K562 (cell line): ENCODE data around the gene SCUBE1. TPM values are rescaled to one million over a fixed set of nuclear protein-coding genes. Genes with fewer than 3 reads are reported as not detected.

Experiments
- ATAC-seq: fragments of 200-7000 bp; cut with Tn5 transposase; 3 replicates; pipeline ENCODE4 v1.9.1; 2020; ENCODE audit warnings: moderate library complexity
- BruUV-seq: library from RNA; stranded (reverse); fragments of 400-500 nt; replicated peaks from 2 replicates; lab custom pipeline; 2021; lab: Mats Ljungman, UMichigan
- CTCF ChIA-PET: fragments of 300-600 bp; formaldehyde crosslinking; extraction: SDS; loops from one replicate; lab custom pipeline; 2021; ENCODE audit warnings: low intra/inter-chr PET ratio; lab: Yijun Ruan, JAX
- POLR2A ChIA-PET: fragments of 300-600, 350-650 bp; sonication (Branson Sonifier 250); formaldehyde crosslinking; extraction: SDS; loops from one replicate; lab custom pipeline; 2021; ENCODE audit warnings: antibody characterized with exemption, inconsistent platforms; lab: Yijun Ruan, JAX
- DNase-seq, 4 experiments: peaks; one replicate each; pipeline versions ENCODE4 v3.0.0 to v3.0.0-alpha.2; 2011 to 2018; ENCODE audit warnings: low spot score in 3 of 4, mixed read lengths in 3 of 4; ENCODE audit errors: extremely low read depth in 1 of 4
- FAIRE-seq: peaks from 2 replicates; lab custom pipeline; 2011; peaks lifted over from hg19 to GRCh38; lab: Jason Lieb, UNC
- H2AFZ ChIP-seq: 2 replicates; pipeline ENCODE4 v1.6.0; 2011; ENCODE audit warnings: low read depth, low read length, control low read depth, inconsistent platforms
- H3K27ac ChIP-seq: fragments of 200-600 bp; 3 replicates; pipeline ENCODE4 v1.8.0; 2011; ENCODE audit warnings: low read depth, mild to moderate bottlenecking, control low read depth, inconsistent platforms, low read length, moderate library complexity, mixed read lengths; ENCODE audit errors: extremely low read depth
- H3K27me3 ChIP-seq, 2 experiments: fragments of 300-600 bp in 1 of 2; 2 replicates in 1 of 2; 3 replicates in 1 of 2; pipeline versions ENCODE4 v1.6.0 to v1.8.0; 2011; ENCODE audit warnings: inconsistent platforms in 2 of 2, low read length in 2 of 2, mild to moderate bottlenecking in 1 of 2, mixed read lengths in 1 of 2, moderate library complexity in 1 of 2; ENCODE audit not compliant: control insufficient read depth in 2 of 2, insufficient read depth in 2 of 2
- H3K36me3 ChIP-seq: fragments of 300-600 bp; 3 replicates; pipeline ENCODE4 v1.8.0; 2011; ENCODE audit warnings: mild to moderate bottlenecking, low read length, inconsistent platforms; ENCODE audit not compliant: control insufficient read depth, insufficient read depth
- H3K4me1 ChIP-seq, 2 experiments: fragments of 200-600 bp in 1 of 2; replicated peaks in 1 of 2; 2 replicates in 1 of 2; 3 replicates in 1 of 2; pipeline versions ENCODE4 v1.5.1 to v1.8.0; 2011; ENCODE audit warnings: inconsistent platforms in 2 of 2, low read length in 2 of 2, mild to moderate bottlenecking in 1 of 2, mixed read lengths in 1 of 2, moderate library complexity in 1 of 2; ENCODE audit not compliant: control insufficient read depth in 2 of 2, insufficient read depth in 2 of 2
- H3K4me2 ChIP-seq: 2 replicates; pipeline ENCODE4 v1.6.1; 2011; ENCODE audit warnings: low read length, control low read depth, inconsistent platforms, mixed read lengths; ENCODE audit not compliant: insufficient read depth
- H3K4me3 ChIP-seq: fragments of 200-600 bp; sonication (generic), shearing (Covaris generic); 2 replicates; pipeline ENCODE4 v1.5.1; 2016; ENCODE audit warnings: control low read depth, inconsistent platforms
- H3K79me2 ChIP-seq: fragments of 200-600 bp; 3 replicates; pipeline ENCODE4 v1.8.0; 2011; ENCODE audit warnings: low read length, inconsistent platforms; ENCODE audit not compliant: control insufficient read depth, insufficient read depth
- H3K9ac ChIP-seq, 2 experiments: 2 replicates each; pipeline versions ENCODE4 v1.6.0 to v1.6.1; 2011; ENCODE audit warnings: low read depth in 2 of 2, low read length in 2 of 2, control low read depth in 1 of 2, inconsistent platforms in 1 of 2, mild to moderate bottlenecking in 1 of 2, mixed read lengths in 1 of 2; ENCODE audit not compliant: insufficient read depth in 1 of 2
- H3K9me1 ChIP-seq: one replicate; pipeline ENCODE4 v1.6.0; 2011; ENCODE audit warnings: inconsistent platforms, mild to moderate bottlenecking, low read length, moderate library complexity; ENCODE audit not compliant: control insufficient read depth, insufficient read depth
- H3K9me3 ChIP-seq: replicated peaks from 2 replicates; pipeline ENCODE4 v1.5.1; 2011; ENCODE audit warnings: low read depth, low read length, inconsistent platforms; ENCODE audit not compliant: control insufficient read depth, insufficient read depth
- H4K20me1 ChIP-seq: replicated peaks from 2 replicates; pipeline ENCODE4 v1.6.1; 2011; ENCODE audit warnings: low read length, inconsistent platforms, mixed read lengths; ENCODE audit not compliant: control insufficient read depth, insufficient read depth
- BDP1 ChIP-seq: IDR thresholded peaks from 3 replicates; pipeline ENCODE4 v1.6.1; 2011; ENCODE audit not compliant: insufficient read length, insufficient read depth
- MEIS2 ChIP-seq: fragments of 450-650 bp; IDR thresholded peaks from 2 replicates; pipeline ENCODE4 v1.6.1; 2014; ENCODE audit warnings: mild to moderate bottlenecking; ENCODE audit not compliant: partially characterized antibody
- MTF1 ChIP-seq: fragments of 250-450 bp; sonication (Bioruptor Pico); IDR thresholded peaks from 2 replicates; pipeline ENCODE4 v1.9.0; 2021; ENCODE audit warnings: moderate library complexity, mild to moderate bottlenecking, inconsistent platforms, borderline replicate concordance
- RB1 ChIP-seq: fragments of 450-650 bp; IDR thresholded peaks from 2 replicates; pipeline ENCODE4 v1.6.1; 2017; ENCODE audit warnings: low read depth, mild to moderate bottlenecking
- SRSF3 ChIP-seq: fragments of 200-400 bp; formaldehyde crosslinking; IDR thresholded peaks from 2 replicates; pipeline ENCODE4 v1.6.1; 2016; ENCODE audit warnings: mild to moderate bottlenecking, low read length, moderate library complexity; ENCODE audit not compliant: insufficient read depth
- ZNF445 ChIP-seq: fragments of 250-450 bp; sonication (Bioruptor Pico); IDR thresholded peaks from 2 replicates; pipeline ENCODE4 v1.4.0; 2020; ENCODE audit warnings: low read depth, mild to moderate bottlenecking, moderate library complexity
- WGBS: fragments of 100-300 bp; shearing (Covaris generic); methylation state at CpG from one replicate; pipeline ENCODE4 v1.1.6; 2016; ENCODE audit warnings: low coverage, mixed read lengths; ENCODE audit not compliant: insufficient coverage; ENCODE audit errors: missing lambda C conversion rate; 5-methylcytosine and 5-hydroxymethylcytosine counted together
- in situ Hi-C: fragments of 300-500 bp; cut with MboI; formaldehyde crosslinking; loops from 4 replicates; pipeline ENCODE4 v1.15.0; 2018; ENCODE audit warnings: inconsistent platforms, mixed read lengths
- intact Hi-C: fragments of 100-400 bp; cut with micrococcal nuclease; formaldehyde crosslinking; loops from 2 replicates; pipeline ENCODE4 v1.14.2; 2022
- polyA plus RNA-seq, 8 experiments: library from polyadenylated mRNA; depleted of rRNA in 4 of 8; stranded (reverse) in 5 of 8; unstranded in 3 of 8; fragments of >200 nt; fragmentation: Nextera tagmentation in 2 of 8; fragmentation: Illumina TruSeq in 1 of 8; extraction: Ambion mirVana in 2 of 8; extraction: Trizol in 1 of 8; gene quantifications; 2 replicates each; pipeline versions ENCODE4 v1.2.1 to v1.2.3, GENCODE V29; 2011 to 2014; ENCODE audit warnings: inconsistent platforms in 1 of 8, missing spikeins in 1 of 8
- total RNA-seq, 7 experiments: library from RNA; depleted of rRNA in 6 of 7; stranded (reverse); fragments of >200 nt in 6 of 7; fragmentation: Illumina TruSeq in 2 of 7; extraction: Trizol in 2 of 7; gene quantifications; 2 replicates each; pipeline versions ENCODE4 v1.2.1 to v1.2.3, GENCODE V29; 2011 to 2021; ENCODE audit warnings: low replicate concordance in 1 of 7
- TF ChIP-seq, protein P1 (sequence below): fragments of 250-450 bp; sonication (Bioruptor Pico); IDR thresholded peaks from 2 replicates; pipeline ENCODE4 v1.5.0; 2021; ENCODE audit warnings: mild to moderate bottlenecking, borderline replicate concordance
- TF ChIP-seq, protein P2 (sequence below): fragments of 200-600 bp; sonication (generic); IDR thresholded peaks from one replicate; pipeline ENCODE4 v1.6.1; 2012; ENCODE audit warnings: mild to moderate bottlenecking, low read depth, low read length, inconsistent platforms

SCUBE1 gene
- total and polyA plus RNA-seq, 9 of the 15 experiments (the other 6 are each of a cell fraction or from before 2014, with no cell fraction given), result 0.03 to 0.47 (median 0.29) TPM; not detected in 6

DNA sequence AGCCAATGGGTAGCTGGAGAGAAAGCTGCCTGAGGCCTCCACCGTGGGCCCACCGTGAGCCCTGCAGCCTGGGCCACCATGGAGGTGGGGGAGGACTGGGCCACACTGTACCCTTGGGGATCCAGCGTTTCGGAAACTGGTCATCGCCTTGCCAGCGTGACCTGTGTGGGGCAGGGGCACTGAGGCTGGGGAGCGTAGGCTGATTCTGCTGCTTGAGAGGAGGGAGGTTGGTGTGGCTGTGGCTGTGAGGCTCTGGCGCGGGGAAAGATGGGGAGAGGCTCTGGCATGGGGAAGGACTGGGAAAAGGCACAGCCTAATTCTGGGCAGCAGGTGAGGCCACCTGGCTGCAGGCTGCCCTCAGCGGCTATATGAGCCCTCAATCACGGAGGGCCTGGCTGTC is 143.6 kb downstream of the SCUBE1 start:
- BruUV-seq, result no TSS peak
- POLR2A ChIA-PET, result no interaction called here

More for the DNA sequence above, 143.6 kb downstream of the SCUBE1 start:
- no peak for ATAC-seq
- no peaks in the 10 kb centered on the region for H3K36me3 ChIP-seq
- H3K4me3 ChIP-seq, result no peak overlapping the region
- H3K4me2 ChIP-seq, result no peak overlapping the region
- H4K20me1 ChIP-seq, result no peaks in the 10 kb centered on the region
- in situ Hi-C loops (no loop called here), intact Hi-C loops (no loop called here)
- H3K79me2 ChIP-seq, result no peaks in the 10 kb centered on the region
- no peaks in the 10 kb centered on the region for H3K9me3 ChIP-seq
- no peak overlapping the region for H3K9ac ChIP-seq
- CTCF ChIA-PET, result no interaction called here
- no peak overlapping the region for H2AFZ ChIP-seq
- FAIRE-seq, result no peak
- H3K4me1 ChIP-seq, result peaks cover 0 to 10% of the 10 kb centered on the region in 2 experiments; a peak in 2 of 5 replicates
- peaks cover 0 to 11% of the 10 kb centered on the region in 2 experiments; a peak in 2 of 5 replicates for H3K27me3 ChIP-seq
- no peaks in the 10 kb centered on the region for H3K9me1 ChIP-seq
- H3K27ac ChIP-seq, result no peak overlapping the region
- DNase-seq, result no peak
- 20% methylated on average over 4 of the region's 11 CpGs for WGBS
- TF ChIP-seq ZNF445 (no peak), SRSF3 (no peak), MTF1 (CRISPR knock-in tag) (no peak), BDP1 (no peak), MEIS2 (no peak), RB1 (no peak)
- TF ChIP-seq, protein P1, sequence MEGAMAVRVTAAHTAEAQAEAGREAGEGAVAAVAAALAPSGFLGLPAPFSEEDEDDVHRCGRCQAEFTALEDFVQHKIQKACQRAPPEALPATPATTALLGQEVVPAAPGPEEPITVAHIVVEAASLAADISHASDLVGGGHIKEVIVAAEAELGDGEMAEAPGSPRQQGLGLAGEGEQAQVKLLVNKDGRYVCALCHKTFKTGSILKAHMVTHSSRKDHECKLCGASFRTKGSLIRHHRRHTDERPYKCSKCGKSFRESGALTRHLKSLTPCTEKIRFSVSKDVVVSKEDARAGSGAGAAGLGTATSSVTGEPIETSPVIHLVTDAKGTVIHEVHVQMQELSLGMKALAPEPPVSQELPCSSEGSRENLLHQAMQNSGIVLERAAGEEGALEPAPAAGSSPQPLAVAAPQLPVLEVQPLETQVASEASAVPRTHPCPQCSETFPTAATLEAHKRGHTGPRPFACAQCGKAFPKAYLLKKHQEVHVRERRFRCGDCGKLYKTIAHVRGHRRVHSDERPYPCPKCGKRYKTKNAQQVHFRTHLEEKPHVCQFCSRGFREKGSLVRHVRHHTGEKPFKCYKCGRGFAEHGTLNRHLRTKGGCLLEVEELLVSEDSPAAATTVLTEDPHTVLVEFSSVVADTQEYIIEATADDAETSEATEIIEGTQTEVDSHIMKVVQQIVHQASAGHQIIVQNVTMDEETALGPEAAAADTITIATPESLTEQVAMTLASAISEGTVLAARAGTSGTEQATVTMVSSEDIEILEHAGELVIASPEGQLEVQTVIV (CRISPR knock-in tag), result no peak
- TF ChIP-seq, protein P2, sequence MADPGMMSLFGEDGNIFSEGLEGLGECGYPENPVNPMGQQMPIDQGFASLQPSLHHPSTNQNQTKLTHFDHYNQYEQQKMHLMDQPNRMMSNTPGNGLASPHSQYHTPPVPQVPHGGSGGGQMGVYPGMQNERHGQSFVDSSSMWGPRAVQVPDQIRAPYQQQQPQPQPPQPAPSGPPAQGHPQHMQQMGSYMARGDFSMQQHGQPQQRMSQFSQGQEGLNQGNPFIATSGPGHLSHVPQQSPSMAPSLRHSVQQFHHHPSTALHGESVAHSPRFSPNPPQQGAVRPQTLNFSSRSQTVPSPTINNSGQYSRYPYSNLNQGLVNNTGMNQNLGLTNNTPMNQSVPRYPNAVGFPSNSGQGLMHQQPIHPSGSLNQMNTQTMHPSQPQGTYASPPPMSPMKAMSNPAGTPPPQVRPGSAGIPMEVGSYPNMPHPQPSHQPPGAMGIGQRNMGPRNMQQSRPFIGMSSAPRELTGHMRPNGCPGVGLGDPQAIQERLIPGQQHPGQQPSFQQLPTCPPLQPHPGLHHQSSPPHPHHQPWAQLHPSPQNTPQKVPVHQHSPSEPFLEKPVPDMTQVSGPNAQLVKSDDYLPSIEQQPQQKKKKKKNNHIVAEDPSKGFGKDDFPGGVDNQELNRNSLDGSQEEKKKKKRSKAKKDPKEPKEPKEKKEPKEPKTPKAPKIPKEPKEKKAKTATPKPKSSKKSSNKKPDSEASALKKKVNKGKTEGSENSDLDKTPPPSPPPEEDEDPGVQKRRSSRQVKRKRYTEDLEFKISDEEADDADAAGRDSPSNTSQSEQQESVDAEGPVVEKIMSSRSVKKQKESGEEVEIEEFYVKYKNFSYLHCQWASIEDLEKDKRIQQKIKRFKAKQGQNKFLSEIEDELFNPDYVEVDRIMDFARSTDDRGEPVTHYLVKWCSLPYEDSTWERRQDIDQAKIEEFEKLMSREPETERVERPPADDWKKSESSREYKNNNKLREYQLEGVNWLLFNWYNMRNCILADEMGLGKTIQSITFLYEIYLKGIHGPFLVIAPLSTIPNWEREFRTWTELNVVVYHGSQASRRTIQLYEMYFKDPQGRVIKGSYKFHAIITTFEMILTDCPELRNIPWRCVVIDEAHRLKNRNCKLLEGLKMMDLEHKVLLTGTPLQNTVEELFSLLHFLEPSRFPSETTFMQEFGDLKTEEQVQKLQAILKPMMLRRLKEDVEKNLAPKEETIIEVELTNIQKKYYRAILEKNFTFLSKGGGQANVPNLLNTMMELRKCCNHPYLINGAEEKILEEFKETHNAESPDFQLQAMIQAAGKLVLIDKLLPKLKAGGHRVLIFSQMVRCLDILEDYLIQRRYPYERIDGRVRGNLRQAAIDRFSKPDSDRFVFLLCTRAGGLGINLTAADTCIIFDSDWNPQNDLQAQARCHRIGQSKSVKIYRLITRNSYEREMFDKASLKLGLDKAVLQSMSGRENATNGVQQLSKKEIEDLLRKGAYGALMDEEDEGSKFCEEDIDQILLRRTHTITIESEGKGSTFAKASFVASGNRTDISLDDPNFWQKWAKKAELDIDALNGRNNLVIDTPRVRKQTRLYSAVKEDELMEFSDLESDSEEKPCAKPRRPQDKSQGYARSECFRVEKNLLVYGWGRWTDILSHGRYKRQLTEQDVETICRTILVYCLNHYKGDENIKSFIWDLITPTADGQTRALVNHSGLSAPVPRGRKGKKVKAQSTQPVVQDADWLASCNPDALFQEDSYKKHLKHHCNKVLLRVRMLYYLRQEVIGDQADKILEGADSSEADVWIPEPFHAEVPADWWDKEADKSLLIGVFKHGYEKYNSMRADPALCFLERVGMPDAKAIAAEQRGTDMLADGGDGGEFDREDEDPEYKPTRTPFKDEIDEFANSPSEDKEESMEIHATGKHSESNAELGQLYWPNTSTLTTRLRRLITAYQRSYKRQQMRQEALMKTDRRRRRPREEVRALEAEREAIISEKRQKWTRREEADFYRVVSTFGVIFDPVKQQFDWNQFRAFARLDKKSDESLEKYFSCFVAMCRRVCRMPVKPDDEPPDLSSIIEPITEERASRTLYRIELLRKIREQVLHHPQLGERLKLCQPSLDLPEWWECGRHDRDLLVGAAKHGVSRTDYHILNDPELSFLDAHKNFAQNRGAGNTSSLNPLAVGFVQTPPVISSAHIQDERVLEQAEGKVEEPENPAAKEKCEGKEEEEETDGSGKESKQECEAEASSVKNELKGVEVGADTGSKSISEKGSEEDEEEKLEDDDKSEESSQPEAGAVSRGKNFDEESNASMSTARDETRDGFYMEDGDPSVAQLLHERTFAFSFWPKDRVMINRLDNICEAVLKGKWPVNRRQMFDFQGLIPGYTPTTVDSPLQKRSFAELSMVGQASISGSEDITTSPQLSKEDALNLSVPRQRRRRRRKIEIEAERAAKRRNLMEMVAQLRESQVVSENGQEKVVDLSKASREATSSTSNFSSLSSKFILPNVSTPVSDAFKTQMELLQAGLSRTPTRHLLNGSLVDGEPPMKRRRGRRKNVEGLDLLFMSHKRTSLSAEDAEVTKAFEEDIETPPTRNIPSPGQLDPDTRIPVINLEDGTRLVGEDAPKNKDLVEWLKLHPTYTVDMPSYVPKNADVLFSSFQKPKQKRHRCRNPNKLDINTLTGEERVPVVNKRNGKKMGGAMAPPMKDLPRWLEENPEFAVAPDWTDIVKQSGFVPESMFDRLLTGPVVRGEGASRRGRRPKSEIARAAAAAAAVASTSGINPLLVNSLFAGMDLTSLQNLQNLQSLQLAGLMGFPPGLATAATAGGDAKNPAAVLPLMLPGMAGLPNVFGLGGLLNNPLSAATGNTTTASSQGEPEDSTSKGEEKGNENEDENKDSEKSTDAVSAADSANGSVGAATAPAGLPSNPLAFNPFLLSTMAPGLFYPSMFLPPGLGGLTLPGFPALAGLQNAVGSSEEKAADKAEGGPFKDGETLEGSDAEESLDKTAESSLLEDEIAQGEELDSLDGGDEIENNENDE, result no peak
- TF ChIP-seq, all 486 proteins: peak for 0
